HG02623 (cell line): Measurements from ENCODE around the gene FXYD1.
"Not testable (repeated sequence)": the region's sequence is repeated elsewhere in the genome, so short reads cannot be mapped to it uniquely, and the experiment has no call there.

ENCODE experiments used
- ATAC-seq: cut with Tn5 transposase; IDR thresholded peaks from one replicate; pipeline ENCODE4 v1.9.1; 2021; ENCODE audit warnings: moderate library complexity; ENCODE audit not compliant: unreplicated experiment

The FXYD1 gene

GRCh38 chr19:35138305-35138892 is at the start of gene FXYD1:
Gene FXYD1 (plus strand): TSS chr19:35138824. CDS start chr19:35140080, 1,256 bp downstream.
- ATAC-seq, result no peak

- ATAC-seq, result no peak
Measured at GRCh38 chr19:35089554-35089953, 49.1 kb upstream of the FXYD1 start.

GRCh38 chr19:35090160-35090505 is 48.5 kb upstream of the FXYD1 start:
- ATAC-seq, result no peak

GRCh38 chr19:35090506-35091214 is 48.0 kb upstream of the FXYD1 start:
- no peak for ATAC-seq

GRCh38 chr19:35093430-35093829 is 45.2 kb upstream of the FXYD1 start:
- ATAC-seq, result no peak

- no peak for ATAC-seq
Measured at GRCh38 chr19:35093941-35094647, 44.5 kb upstream of the FXYD1 start.

GRCh38 chr19:35094656-35095055 is 44.0 kb upstream of the FXYD1 start:
- no peak for ATAC-seq

GRCh38 chr19:35095667-35096368 is 42.8 kb upstream of the FXYD1 start:
- ATAC-seq, result no peak

GRCh38 chr19:35098413-35099049 is 40.1 kb upstream of the FXYD1 start:
- no peak for ATAC-seq

GRCh38 chr19:35099155-35099896 is 39.3 kb upstream of the FXYD1 start:
- no peak for ATAC-seq

- no peak for ATAC-seq
Measured at GRCh38 chr19:35099897-35100275, 38.7 kb upstream of the FXYD1 start.

GRCh38 chr19:35100588-35101533 is 37.8 kb upstream of the FXYD1 start:
- no peak for ATAC-seq

- ATAC-seq, result not testable (repeated sequence)
Measured at GRCh38 chr19:35101949-35102348, 36.7 kb upstream of the FXYD1 start.

GRCh38 chr19:35103614-35104013 is 35.0 kb upstream of the FXYD1 start:
- not testable (repeated sequence) for ATAC-seq

GRCh38 chr19:35104361-35104760 is 34.3 kb upstream of the FXYD1 start:
- ATAC-seq, result no peak

- ATAC-seq, result no peak
Measured at GRCh38 chr19:35105047-35105410, 33.6 kb upstream of the FXYD1 start.

- ATAC-seq, result no peak
Measured at GRCh38 chr19:35105411-35106290, 33.0 kb upstream of the FXYD1 start.

- ATAC-seq, result no peak
Measured at GRCh38 chr19:35106291-35106583, 32.4 kb upstream of the FXYD1 start.
